CD4-positive, alpha-beta T cell treated with Interferon gamma for 1 hour (primary cell): ENCODE results near the gene DUSP2.

Source experiments
- DNase-seq: peaks from one replicate; pipeline ENCODE4 v3.0.0-alpha.2; 2020

The DUSP2 gene

GRCh38 chr2:96113367-96113677 lies 31.9 kb downstream of the DUSP2 start:
- no peak for DNase-seq

- no peak for DNase-seq
These were observed 32.5 kb downstream of the DUSP2 start for GRCh38 chr2:96112501-96113366.

- DNase-seq: no peak
These were observed 33.3 kb downstream of the DUSP2 start for GRCh38 chr2:96111823-96112500.

- no peak for DNase-seq
These were observed 34.0 kb downstream of the DUSP2 start for GRCh38 chr2:96111257-96111640.

- DNase-seq: no peak
These were observed 34.5 kb downstream of the DUSP2 start for GRCh38 chr2:96110621-96111256.

GRCh38 chr2:96109931-96110511 lies 35.2 kb downstream of the DUSP2 start:
- DNase-seq: no peak

- DNase-seq: no peak
These were observed 35.9 kb downstream of the DUSP2 start for GRCh38 chr2:96109361-96109680.

- DNase-seq: no peak
These were observed 36.5 kb downstream of the DUSP2 start for GRCh38 chr2:96108541-96109360.

GRCh38 chr2:96108151-96108540 lies 37.1 kb downstream of the DUSP2 start:
- no peak for DNase-seq

GRCh38 chr2:96107708-96108065 lies 37.6 kb downstream of the DUSP2 start:
- DNase-seq: no peak

GRCh38 chr2:96106991-96107707 lies 38.1 kb downstream of the DUSP2 start:
- no peak for DNase-seq

- no peak for DNase-seq
These were observed 39.1 kb downstream of the DUSP2 start for GRCh38 chr2:96105994-96106715.

- DNase-seq: no peak
These were observed 39.9 kb downstream of the DUSP2 start for GRCh38 chr2:96105152-96105915.

- DNase-seq: no peak
These were observed 40.8 kb downstream of the DUSP2 start for GRCh38 chr2:96104487-96104861.

GRCh38 chr2:96103761-96104486 lies 41.3 kb downstream of the DUSP2 start:
- no peak for DNase-seq

- no peak for DNase-seq
These were observed 42.0 kb downstream of the DUSP2 start for GRCh38 chr2:96103187-96103601.

- no peak for DNase-seq
These were observed 42.5 kb downstream of the DUSP2 start for GRCh38 chr2:96102596-96103186.

- no peak for DNase-seq
These were observed 44.3 kb downstream of the DUSP2 start for GRCh38 chr2:96100893-96101304.
